GM21526 (cell line): ENCODE data around the gene OPHN1.
"Not testable (repeated sequence)": the region's sequence is repeated elsewhere in the genome, so short reads cannot be mapped to it uniquely, and the experiment has no call there.

Source experiments
- ATAC-seq: cut with Tn5 transposase; IDR thresholded peaks from one replicate; pipeline ENCODE4 v1.9.1; 2021; ENCODE audit warnings: moderate library complexity; ENCODE audit not compliant: unreplicated experiment, low FRiP score

The OPHN1 gene

GRCh38 chrX:68087526-68087925, 345.8 kb downstream of the OPHN1 start:
- ATAC-seq = no peak

- ATAC-seq = no peak
These were observed 346.6 kb downstream of the OPHN1 start for GRCh38 chrX:68086709-68087108.

GRCh38 chrX:68084765-68085164, 348.5 kb downstream of the OPHN1 start:
- no peak for ATAC-seq

- no peak for ATAC-seq
These were observed 349.8 kb downstream of the OPHN1 start for GRCh38 chrX:68083510-68083909.

- ATAC-seq = no peak
These were observed 353.3 kb downstream of the OPHN1 start for GRCh38 chrX:68079961-68080360.

- not testable (repeated sequence) for ATAC-seq
These were observed 354.5 kb downstream of the OPHN1 start for GRCh38 chrX:68078801-68079200.

GRCh38 chrX:68077378-68077777, 355.9 kb downstream of the OPHN1 start:
- ATAC-seq = no peak

- ATAC-seq = no peak
These were observed 361.3 kb downstream of the OPHN1 start for GRCh38 chrX:68072041-68072440.

GRCh38 chrX:68070119-68070518, 363.2 kb downstream of the OPHN1 start:
- not testable (repeated sequence) for ATAC-seq

GRCh38 chrX:68061206-68061535, 372.1 kb downstream of the OPHN1 start:
- ATAC-seq = no peak

- ATAC-seq = no peak
These were observed 372.6 kb downstream of the OPHN1 start for GRCh38 chrX:68060506-68061205.

GRCh38 chrX:68059469-68059868, 373.8 kb downstream of the OPHN1 start:
- no peak for ATAC-seq

- ATAC-seq = no peak
These were observed 383.8 kb downstream of the OPHN1 start for GRCh38 chrX:68049466-68049865.

GRCh38 chrX:68048774-68049173, 384.5 kb downstream of the OPHN1 start:
- ATAC-seq = no peak

GRCh38 chrX:68045008-68045577, 388.2 kb downstream of the OPHN1 start:
- ATAC-seq = no peak

GRCh38 chrX:68043713-68044438, 389.4 kb downstream of the OPHN1 start:
- no peak for ATAC-seq

- ATAC-seq = no peak
These were observed 392.2 kb downstream of the OPHN1 start for GRCh38 chrX:68041110-68041509.

- no peak for ATAC-seq
These were observed 414.8 kb downstream of the OPHN1 start for GRCh38 chrX:68018248-68019203.

- no peak for ATAC-seq
These were observed 434.8 kb downstream of the OPHN1 start for GRCh38 chrX:67998540-67998939.
